GM23338 (cell line): Measurements from ENCODE around the gene MAPK14. TPM values are rescaled to one million over a fixed set of nuclear protein-coding genes. Genes with fewer than 3 reads are reported as not detected.

Experiments used
- ATAC-seq: fragments of 200-7000 bp; cut with Tn5 transposase; 3 replicates; pipeline ENCODE4 v1.9.1; 2020
- DNase-seq: peaks from one replicate; pipeline ENCODE4 v3.0.0-alpha.2; 2015; ENCODE audit warnings: low spot score
- H2AFZ ChIP-seq: fragments of 200-600 bp; sonication (generic); 2 replicates; pipeline ENCODE4 v1.8.0; 2016; ENCODE audit warnings: antibody characterized with exemption, mild to moderate bottlenecking, moderate library complexity
- H3F3A ChIP-seq: fragments of 200-600 bp; sonication (generic); replicated peaks from 2 replicates; pipeline ENCODE4 v1.8.0; 2017; ENCODE audit warnings: antibody characterized with exemption, mixed run types, low read depth
- H3K27ac ChIP-seq: fragments of 200-600 bp; sonication (generic); 2 replicates; pipeline ENCODE4 v1.6.1; 2016; ENCODE audit warnings: low read depth
- H3K27me3 ChIP-seq: fragments of 200-600 bp; sonication (generic); 2 replicates; pipeline ENCODE4 v1.8.0; 2016; ENCODE audit warnings: mild to moderate bottlenecking, mixed run types, moderate library complexity; ENCODE audit not compliant: insufficient read depth
- H3K36me3 ChIP-seq: fragments of 200-600 bp; sonication (generic); 2 replicates; pipeline ENCODE4 v1.8.0; 2016; ENCODE audit warnings: mild to moderate bottlenecking; ENCODE audit not compliant: insufficient read depth
- H3K4me1 ChIP-seq: fragments of 200-600 bp; sonication (generic); 2 replicates; pipeline ENCODE4 v1.8.0; 2016; ENCODE audit warnings: mild to moderate bottlenecking, moderate library complexity; ENCODE audit not compliant: insufficient read depth
- H3K4me2 ChIP-seq: fragments of 200-600 bp; sonication (generic); 2 replicates; pipeline ENCODE4 v1.7.1; 2017; ENCODE audit warnings: mixed run types
- H3K4me3 ChIP-seq: fragments of 200-600 bp; sonication (generic); 2 replicates; pipeline ENCODE4 v1.6.1; 2016; ENCODE audit warnings: mixed run types
- H3K79me2 ChIP-seq: fragments of 200-600 bp; sonication (generic); replicated peaks from 2 replicates; pipeline ENCODE4 v1.8.0; 2017; ENCODE audit warnings: mild to moderate bottlenecking; ENCODE audit not compliant: insufficient read depth
- H3K9me2 ChIP-seq: fragments of 200-600 bp; sonication (generic); 2 replicates; pipeline ENCODE4 v1.8.0; 2017; ENCODE audit not compliant: insufficient read depth
- H4K20me1 ChIP-seq: fragments of 200-600 bp; sonication (generic); replicated peaks from 2 replicates; pipeline ENCODE4 v1.8.0; 2017; ENCODE audit warnings: mild to moderate bottlenecking; ENCODE audit not compliant: insufficient read depth
- H3K27ac Mint-ChIP-seq: 2 replicates; pipeline ENCODE4 v1.8.0; 2020; ENCODE audit warnings: inconsistent platforms, mild to moderate bottlenecking, moderate library complexity, mixed read lengths
- H3K27me3 Mint-ChIP-seq: 3 replicates; pipeline ENCODE4 v1.8.0; 2022; ENCODE audit warnings: low read depth, mild to moderate bottlenecking, moderate library complexity, mixed read lengths, inconsistent platforms; ENCODE audit not compliant: insufficient read depth, poor library complexity
- H3K36me3 Mint-ChIP-seq: 3 replicates; pipeline ENCODE4 v1.8.0; 2021; ENCODE audit warnings: low read depth, mild to moderate bottlenecking, inconsistent platforms, moderate library complexity, mixed read lengths
- H3K4me1 Mint-ChIP-seq: 3 replicates; pipeline ENCODE4 v1.8.0; 2020; ENCODE audit warnings: mild to moderate bottlenecking, inconsistent platforms, mixed read lengths
- H3K4me3 Mint-ChIP-seq: 3 replicates; pipeline ENCODE4 v1.8.0; 2021; ENCODE audit warnings: moderate library complexity, mild to moderate bottlenecking, inconsistent platforms, mixed read lengths
- H3K9me3 Mint-ChIP-seq: 3 replicates; pipeline ENCODE4 v1.8.0; 2020; ENCODE audit warnings: moderate library complexity, mild to moderate bottlenecking, inconsistent platforms, mixed read lengths
- CREB1 ChIP-seq: fragments of 250-450 bp; sonication (Bioruptor Pico); IDR thresholded peaks from 2 replicates; pipeline ENCODE4 v1.5.0; 2020; ENCODE audit warnings: low read depth, mild to moderate bottlenecking, moderate library complexity
- EZH2 ChIP-seq: fragments of 200-600 bp; sonication (generic); IDR thresholded peaks from one replicate; pipeline ENCODE4 v1.8.0; 2017; ENCODE audit warnings: antibody characterized with exemption, mild to moderate bottlenecking, low read depth; ENCODE audit not compliant: unreplicated experiment
- EZH2phosphoT487 ChIP-seq: fragments of 200-600 bp; sonication (generic); IDR thresholded peaks from one replicate; pipeline ENCODE4 v1.8.1; 2018; ENCODE audit warnings: antibody characterized with exemption; ENCODE audit not compliant: unreplicated experiment
- JUNB ChIP-seq: IDR thresholded peaks from one replicate; pipeline ENCODE4 v1.6.1; 2016; ENCODE audit warnings: antibody characterized with exemption; ENCODE audit not compliant: unreplicated experiment
- NANOG ChIP-seq: IDR thresholded peaks from 2 replicates; pipeline ENCODE4 v1.6.1; 2016; ENCODE audit warnings: antibody characterized with exemption, borderline replicate concordance
- ZNF114 ChIP-seq: fragments of 250-450 bp; sonication (Bioruptor Pico); IDR thresholded peaks from 2 replicates; pipeline ENCODE4 v1.5.0; 2020; ENCODE audit warnings: mild to moderate bottlenecking, moderate library complexity
- ZNF331 ChIP-seq: fragments of 250-450 bp; sonication (Bioruptor Pico); IDR thresholded peaks from 2 replicates; pipeline ENCODE4 v1.5.0; 2020; ENCODE audit warnings: low read depth, mild to moderate bottlenecking, moderate library complexity
- polyA plus RNA-seq: library from polyadenylated mRNA; unstranded; fragments of >200 nt; fragmentation: Nextera tagmentation; extraction: Ambion mirVana; gene quantifications from 2 replicates; pipeline ENCODE4 v1.2.1, GENCODE V29; 2016
- total RNA-seq: library from RNA; depleted of rRNA; stranded (reverse); fragments of >200 nt; shearing (Covaris generic); gene quantifications from 2 replicates; pipeline ENCODE4 v1.2.3, GENCODE V29; 2014
- TF ChIP-seq, protein P1 (sequence below): IDR thresholded peaks from 2 replicates; pipeline ENCODE4 v1.6.1; 2016; ENCODE audit warnings: antibody characterized with exemption
- TF ChIP-seq, protein P2 (sequence below): IDR thresholded peaks from one replicate; pipeline ENCODE4 v1.6.1; 2018; ENCODE audit warnings: antibody characterized with exemption; ENCODE audit not compliant: unreplicated experiment
- TF ChIP-seq, protein P3 (sequence below), 2 experiments: fragments of 200-600 bp in 1 of 2; sonication (generic) in 1 of 2; conservative IDR thresholded peaks; 2 replicates each; pipeline versions ENCODE4 v1.5.1 to v1.6.1; 2016 to 2017; ENCODE audit warnings: antibody characterized with exemption in 2 of 2, low read depth in 2 of 2, mild to moderate bottlenecking in 2 of 2, moderate library complexity in 1 of 2

MAPK14 gene
- total and polyA plus RNA-seq, 2 experiments from 2014 or later, result 8.8 to 44.5 TPM

DNA sequence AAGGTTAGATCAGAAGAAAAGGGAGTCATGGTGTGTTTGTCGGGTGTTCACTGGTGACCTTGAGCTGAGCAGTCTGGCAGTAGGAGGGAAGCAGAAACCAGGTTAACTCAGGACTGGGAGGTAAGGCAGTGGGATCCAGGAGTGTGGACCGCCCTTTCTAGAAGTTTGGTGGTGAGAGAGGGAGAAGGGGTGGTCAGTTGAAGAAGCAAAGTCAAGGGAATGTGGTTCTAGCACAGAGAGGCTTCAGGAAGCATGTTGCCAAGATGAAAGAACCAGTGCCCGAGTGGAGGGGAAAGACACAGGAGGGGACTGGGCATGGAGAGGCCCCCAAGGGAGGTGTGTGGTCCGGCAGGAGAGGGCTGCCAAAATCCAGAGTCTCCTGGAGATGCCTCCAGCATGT lies 106.3 kb downstream of the MAPK14 start (continued):
- TF ChIP-seq EZH2 (no peak), ZNF114 (no peak)
- TF ChIP-seq, protein P1, sequence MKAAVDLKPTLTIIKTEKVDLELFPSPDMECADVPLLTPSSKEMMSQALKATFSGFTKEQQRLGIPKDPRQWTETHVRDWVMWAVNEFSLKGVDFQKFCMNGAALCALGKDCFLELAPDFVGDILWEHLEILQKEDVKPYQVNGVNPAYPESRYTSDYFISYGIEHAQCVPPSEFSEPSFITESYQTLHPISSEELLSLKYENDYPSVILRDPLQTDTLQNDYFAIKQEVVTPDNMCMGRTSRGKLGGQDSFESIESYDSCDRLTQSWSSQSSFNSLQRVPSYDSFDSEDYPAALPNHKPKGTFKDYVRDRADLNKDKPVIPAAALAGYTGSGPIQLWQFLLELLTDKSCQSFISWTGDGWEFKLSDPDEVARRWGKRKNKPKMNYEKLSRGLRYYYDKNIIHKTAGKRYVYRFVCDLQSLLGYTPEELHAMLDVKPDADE, result no peak

DNA sequence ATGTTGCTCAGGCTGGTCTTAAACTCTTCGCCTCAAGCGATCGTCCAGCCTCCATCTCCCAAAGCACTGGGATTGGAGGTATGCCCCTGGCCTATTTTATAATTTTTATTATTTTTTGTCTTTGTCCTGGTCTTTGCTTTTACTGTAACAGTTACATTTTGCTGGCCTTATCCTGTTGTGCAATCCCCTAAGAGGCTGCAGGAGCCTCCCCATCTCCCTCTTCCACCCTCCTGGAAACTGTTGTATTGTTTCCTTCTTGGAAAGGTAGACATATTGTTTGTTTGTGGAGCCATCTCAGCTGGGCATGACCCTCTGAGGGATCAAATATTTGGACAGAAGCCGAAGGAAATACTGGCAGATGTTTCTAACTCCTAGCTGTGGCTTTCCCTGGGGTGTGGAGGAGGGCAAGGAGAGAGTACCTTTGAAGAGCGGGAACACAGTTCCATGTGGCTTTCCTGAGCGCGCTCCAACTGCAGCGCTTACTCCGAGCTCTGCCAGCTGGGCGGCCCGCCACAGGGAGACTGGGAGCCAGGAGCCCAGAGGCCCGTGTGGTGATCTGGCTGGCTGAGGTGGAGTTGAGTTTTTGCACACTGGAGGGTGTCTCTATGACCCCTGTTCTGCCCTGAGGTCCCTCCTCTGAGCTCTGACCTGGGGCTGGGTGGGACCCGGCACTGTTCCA lies 107.6 kb downstream of the MAPK14 start:
- Mint-ChIP-seq H3K4me1 (peaks cover 28% of the 10 kb centered on the region), H3K27me3 (peaks cover 7% of the 10 kb centered on the region), H3K4me3 (no peak overlapping the region), H3K36me3 (no peaks in the 10 kb centered on the region; the same call in 2 of the 3 replicates), H3K9me3 (no peaks in the 10 kb centered on the region), H3K27ac (no peak overlapping the region)
- peaks cover 30% of the 10 kb centered on the region for H3K4me1 ChIP-seq
- no peak overlapping the region for H3K4me2 ChIP-seq
- DNase-seq, result no peak
- no peaks in the 10 kb centered on the region for H3K9me2 ChIP-seq
- no peaks in the 10 kb centered on the region for H4K20me1 ChIP-seq
- no peaks in the 10 kb centered on the region for H3K79me2 ChIP-seq
- no peak for ATAC-seq
- H3K4me3 ChIP-seq, result no peak overlapping the region
- peaks cover 5% of the 10 kb centered on the region; the same call in 1 of the 2 replicates for H3K27me3 ChIP-seq
- 0 out of 2 replicates have a peak, but pooled peaks cover 4% of the 10 kb centered on the region for H3F3A ChIP-seq
- H3K36me3 ChIP-seq, result no peaks in the 10 kb centered on the region
- H2AFZ ChIP-seq, result no peak overlapping the region
- no peak overlapping the region for H3K27ac ChIP-seq
- TF ChIP-seq, protein P2, sequence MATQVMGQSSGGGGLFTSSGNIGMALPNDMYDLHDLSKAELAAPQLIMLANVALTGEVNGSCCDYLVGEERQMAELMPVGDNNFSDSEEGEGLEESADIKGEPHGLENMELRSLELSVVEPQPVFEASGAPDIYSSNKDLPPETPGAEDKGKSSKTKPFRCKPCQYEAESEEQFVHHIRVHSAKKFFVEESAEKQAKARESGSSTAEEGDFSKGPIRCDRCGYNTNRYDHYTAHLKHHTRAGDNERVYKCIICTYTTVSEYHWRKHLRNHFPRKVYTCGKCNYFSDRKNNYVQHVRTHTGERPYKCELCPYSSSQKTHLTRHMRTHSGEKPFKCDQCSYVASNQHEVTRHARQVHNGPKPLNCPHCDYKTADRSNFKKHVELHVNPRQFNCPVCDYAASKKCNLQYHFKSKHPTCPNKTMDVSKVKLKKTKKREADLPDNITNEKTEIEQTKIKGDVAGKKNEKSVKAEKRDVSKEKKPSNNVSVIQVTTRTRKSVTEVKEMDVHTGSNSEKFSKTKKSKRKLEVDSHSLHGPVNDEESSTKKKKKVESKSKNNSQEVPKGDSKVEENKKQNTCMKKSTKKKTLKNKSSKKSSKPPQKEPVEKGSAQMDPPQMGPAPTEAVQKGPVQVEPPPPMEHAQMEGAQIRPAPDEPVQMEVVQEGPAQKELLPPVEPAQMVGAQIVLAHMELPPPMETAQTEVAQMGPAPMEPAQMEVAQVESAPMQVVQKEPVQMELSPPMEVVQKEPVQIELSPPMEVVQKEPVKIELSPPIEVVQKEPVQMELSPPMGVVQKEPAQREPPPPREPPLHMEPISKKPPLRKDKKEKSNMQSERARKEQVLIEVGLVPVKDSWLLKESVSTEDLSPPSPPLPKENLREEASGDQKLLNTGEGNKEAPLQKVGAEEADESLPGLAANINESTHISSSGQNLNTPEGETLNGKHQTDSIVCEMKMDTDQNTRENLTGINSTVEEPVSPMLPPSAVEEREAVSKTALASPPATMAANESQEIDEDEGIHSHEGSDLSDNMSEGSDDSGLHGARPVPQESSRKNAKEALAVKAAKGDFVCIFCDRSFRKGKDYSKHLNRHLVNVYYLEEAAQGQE, result no peak
- TF ChIP-seq NANOG, result no peak
- TF ChIP-seq ZNF331, result no peak
- TF ChIP-seq, protein P1, result no peak
- no peak for TF ChIP-seq EZH2
- no peak for TF ChIP-seq ZNF114
- no peak for TF ChIP-seq EZH2phosphoT487
- no peak for TF ChIP-seq JUNB
- TF ChIP-seq CREB1 (CRISPR knock-in tag), result no peak
- TF ChIP-seq, protein P3, sequence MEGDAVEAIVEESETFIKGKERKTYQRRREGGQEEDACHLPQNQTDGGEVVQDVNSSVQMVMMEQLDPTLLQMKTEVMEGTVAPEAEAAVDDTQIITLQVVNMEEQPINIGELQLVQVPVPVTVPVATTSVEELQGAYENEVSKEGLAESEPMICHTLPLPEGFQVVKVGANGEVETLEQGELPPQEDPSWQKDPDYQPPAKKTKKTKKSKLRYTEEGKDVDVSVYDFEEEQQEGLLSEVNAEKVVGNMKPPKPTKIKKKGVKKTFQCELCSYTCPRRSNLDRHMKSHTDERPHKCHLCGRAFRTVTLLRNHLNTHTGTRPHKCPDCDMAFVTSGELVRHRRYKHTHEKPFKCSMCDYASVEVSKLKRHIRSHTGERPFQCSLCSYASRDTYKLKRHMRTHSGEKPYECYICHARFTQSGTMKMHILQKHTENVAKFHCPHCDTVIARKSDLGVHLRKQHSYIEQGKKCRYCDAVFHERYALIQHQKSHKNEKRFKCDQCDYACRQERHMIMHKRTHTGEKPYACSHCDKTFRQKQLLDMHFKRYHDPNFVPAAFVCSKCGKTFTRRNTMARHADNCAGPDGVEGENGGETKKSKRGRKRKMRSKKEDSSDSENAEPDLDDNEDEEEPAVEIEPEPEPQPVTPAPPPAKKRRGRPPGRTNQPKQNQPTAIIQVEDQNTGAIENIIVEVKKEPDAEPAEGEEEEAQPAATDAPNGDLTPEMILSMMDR (conservative IDR thresholded peaks at IDR 0.05; ENCODE audit: low read depth in 2 of 2), result no peak
